ENCODE measurements around the gene H6PD.

The H6PD gene

GRCh38 chr1:9262096-9262986 is 27.8 kb downstream of the H6PD start:
- no peak for DNase-seq

DNA sequence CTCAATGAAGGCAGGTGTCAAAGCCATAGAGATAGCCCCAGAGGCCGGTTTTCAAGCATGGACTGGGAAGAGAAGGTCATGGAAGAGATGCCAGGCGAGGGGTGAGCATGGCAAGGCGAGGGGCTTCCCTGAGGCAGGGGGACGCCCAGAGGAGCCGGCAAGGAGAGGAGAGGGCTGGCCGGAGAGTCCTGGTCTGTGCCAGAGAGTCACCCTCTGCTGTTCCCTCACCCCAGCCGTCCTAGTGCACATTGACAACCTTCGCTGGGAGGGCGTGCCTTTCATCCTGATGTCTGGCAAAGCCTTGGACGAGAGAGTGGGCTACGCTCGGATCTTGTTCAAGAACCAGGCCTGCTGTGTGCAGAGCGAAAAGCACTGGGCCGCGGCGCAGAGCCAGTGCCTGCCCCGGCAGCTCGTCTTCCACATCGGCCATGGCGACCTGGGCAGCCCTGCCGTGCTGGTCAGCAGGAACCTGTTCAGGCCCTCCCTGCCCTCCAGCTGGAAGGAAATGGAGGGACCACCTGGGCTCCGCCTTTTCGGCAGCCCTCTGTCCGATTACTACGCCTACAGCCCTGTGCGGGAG is 28.8 kb downstream of the H6PD start:
- DNase-seq, result no peak

GRCh38 chr1:9263984-9264872 is 29.7 kb downstream of the H6PD start:
- DNase-seq, result no peak

- DNase-seq, result no peak
Observed at GRCh38 chr1:9265037-9265436, 30.5 kb downstream of the H6PD start.

GRCh38 chr1:9265968-9266367 is 31.4 kb downstream of the H6PD start:
- no peak for DNase-seq

GRCh38 chr1:9267352-9267686 is 32.7 kb downstream of the H6PD start:
- DNase-seq, result no peak

- no peak for DNase-seq
Observed at GRCh38 chr1:9267827-9268581, 33.4 kb downstream of the H6PD start.

DNA sequence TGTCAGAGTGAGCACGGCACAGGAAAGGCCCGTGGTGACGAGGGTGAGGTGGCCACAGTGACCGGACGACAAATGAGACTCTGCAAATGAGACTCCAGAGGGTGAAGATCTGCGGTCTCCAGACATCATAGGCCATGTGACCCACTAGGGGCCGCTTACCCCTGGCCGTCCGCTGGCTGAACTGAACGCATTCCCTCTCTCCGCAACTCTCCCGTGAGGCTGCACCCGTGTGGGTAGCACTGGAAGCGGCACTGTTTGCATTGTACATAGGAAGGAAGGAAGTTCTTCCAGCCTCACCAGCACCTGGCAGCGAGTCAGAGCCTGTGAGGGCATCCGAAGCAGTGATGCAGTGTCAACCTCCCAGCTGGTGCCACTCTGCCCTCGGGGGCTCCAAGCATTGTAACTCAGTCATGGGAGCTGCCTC is 34.5 kb downstream of the H6PD start:
- no peak for DNase-seq

DNA sequence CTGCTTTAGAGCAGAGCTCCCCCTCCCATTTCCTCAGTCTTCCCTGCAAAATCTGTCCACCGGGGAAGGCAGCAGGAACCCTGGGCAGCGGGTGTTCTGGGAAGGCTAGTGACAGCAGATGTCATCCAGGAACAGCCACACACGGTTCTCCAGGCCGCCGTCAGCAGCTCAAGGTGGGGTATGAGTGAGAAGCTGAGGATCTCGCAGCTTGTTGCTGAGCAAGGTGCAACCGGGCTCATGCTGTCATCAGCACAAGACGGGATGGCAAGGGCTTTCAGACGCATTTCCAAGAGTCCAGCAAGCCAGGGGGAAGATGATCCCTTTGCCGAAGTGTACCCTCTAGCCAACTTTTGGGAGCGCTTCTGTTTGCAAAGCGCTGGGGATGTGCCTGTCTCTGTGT is 35.1 kb downstream of the H6PD start:
- no peak for DNase-seq

DNA sequence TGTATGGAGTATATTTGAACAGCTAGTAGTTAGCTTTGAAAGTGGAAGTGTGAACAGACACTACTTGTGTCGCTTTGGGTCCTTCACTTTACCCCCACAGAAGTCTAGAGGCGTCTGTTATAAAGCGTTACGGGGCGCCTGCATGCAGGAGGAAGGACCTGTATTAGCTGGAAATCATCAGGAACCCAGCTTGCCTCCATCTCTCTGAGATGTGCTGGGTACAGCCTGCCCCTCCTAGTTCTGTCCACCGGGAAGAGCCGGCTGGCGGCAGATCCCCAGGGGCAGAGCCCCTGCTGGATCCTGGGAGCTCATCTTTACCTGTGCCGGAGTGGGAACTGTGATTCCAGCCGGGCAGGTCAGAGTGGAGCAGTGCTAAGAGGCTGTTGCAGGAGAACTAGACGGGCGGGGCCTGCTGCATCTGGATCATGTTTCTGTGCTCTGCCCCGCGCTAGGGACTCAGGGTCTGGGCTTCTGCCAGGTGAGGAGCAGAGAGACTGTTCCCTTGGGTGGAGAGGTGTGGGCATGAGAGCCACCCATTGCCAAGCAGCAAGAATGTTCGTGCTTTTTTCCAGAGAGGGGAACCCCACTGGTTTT is 35.8 kb downstream of the H6PD start:
- no peak for DNase-seq

DNA sequence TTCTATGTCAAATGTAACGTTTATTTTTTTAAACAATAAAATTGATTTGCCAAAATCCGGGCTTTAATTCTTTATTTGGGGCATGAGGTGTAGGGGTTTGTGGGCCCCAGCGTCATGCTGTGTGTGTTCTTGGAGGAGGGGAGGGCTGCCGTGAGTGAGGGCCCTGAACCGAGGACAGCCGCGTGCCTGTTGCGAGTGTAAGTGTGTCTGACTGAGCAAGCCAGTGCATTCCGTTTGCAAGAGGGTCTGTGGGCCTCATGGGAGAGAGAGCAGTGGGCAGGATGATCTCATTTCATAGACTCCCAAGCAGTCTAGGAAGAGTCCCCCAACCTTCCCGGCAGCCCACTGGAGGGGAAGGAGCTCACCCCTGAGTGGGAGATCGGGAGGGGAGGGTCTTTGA is 36.7 kb downstream of the H6PD start:
- no peak for DNase-seq

DNA sequence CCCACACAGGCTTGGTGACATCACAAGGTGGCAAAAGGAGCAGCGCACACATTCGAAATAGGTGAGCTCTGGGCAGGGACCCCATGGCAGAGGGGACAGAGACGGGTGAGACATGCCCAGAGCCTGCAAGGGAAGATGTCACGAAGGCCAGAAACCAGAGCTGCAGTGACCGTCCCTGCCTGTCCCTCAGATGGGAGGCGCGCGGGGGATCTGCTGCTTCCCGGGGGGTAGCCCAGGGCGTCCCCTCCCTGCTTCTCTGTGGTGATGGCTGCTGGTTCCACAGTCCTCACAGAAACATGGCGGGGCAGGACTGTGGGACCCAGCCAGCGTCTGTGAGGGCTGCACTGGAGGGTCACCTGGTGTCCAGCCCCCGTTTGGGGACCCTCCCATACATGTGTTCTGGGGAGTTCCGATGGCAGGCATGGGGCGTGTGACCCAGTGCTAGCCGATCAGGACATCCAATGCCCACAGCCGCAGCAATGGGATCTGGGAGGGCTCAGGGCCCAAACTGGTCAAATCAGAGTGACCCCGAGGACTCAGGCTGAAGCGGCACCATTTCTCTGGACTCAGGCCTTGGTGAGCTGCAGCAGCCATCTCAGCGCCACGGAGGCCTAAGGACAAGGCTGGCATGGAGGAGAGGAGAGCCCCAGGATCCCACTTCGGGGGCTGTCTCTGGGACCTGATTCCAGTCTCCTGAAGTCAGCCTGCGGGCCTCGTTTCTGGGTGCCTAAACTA is 37.5 kb downstream of the H6PD start:
- no peak for DNase-seq

DNA sequence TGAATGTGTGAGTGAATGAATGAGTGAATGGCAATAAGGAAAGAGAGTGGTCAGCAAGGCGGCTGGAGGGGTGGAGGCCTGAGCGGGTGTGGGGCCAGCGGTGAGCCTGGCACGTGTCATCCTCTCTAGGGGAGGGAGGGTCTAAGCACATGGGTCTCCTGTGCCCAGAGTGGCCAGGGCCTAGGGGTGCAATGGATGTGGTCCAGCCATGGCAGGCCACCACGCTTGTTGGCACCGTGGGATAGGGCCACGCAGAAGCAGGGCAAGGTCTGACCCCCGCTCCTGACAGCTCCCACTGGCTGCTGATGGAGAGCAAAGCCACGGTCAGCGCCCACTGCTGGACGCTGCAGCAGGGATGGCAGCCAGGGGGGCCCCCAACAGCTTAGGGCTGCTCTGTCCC is 38.6 kb downstream of the H6PD start:
- no peak for DNase-seq

DNA sequence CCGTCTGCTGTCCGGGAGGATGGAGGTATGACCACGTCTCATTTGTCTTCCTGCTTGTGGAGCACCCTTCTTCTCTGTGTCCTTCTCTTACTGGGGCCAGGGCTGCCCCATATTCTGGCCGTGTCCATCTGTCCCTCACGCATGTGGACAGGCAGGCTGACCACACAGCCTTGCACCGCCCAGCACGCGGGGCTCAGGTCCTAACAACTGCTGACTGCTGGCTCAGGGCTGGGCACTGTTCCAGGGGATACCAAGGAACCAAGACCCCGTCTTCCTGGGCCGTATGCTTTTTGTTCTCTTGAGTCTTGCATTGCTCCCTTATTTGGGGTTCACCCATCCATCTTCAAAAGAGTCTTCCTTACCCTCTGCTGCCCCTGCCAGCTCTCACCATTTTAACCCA is 40.6 kb downstream of the H6PD start:
- DNase-seq, result no peak

DNA sequence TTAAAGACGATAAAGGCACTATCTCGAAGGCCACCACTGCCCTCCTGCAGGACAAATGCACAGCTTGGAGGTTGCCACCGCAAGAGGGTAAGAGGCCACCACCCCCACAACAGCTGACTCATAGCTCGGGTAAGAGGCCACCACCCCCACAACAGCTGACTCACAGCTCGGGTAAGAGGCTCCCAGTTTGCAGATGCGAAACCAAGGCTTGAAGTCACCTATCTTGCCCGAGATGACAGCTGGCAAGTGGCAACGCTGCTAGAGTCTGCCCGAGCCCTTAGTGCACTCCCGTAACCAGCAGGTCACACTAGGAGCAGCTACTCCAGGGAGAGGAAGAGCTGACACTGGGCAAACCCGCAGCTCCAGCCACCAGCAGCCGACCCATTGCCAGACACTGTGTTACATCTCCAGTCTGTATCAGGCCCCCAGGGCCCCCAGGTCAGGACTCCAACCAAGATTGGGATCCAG is 41.0 kb downstream of the H6PD start:
- peak; percentile 36 for DNase-seq

DNA sequence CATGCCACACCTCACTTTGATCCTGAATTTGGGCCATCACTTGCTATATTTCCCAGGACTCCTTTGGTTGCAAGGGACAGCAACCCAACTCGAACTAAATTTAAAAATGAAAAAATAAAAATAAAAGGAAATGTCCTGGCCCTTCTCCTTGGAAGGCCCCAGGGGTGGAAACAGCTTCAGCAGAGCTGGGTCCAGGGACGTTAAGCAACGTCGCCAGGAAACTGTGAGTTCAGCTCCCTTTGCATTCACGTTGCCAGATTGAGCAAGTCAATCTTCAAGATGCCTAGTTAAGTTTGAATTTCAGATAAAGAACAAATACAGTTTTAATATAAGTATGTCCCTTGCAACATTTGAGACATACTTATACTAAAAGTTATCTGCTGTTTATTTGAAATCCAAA is 43.5 kb downstream of the H6PD start:
- DNase-seq, result no peak

- no peak for DNase-seq
Observed at GRCh38 chr1:9278585-9279153, 44.1 kb downstream of the H6PD start.

DNA sequence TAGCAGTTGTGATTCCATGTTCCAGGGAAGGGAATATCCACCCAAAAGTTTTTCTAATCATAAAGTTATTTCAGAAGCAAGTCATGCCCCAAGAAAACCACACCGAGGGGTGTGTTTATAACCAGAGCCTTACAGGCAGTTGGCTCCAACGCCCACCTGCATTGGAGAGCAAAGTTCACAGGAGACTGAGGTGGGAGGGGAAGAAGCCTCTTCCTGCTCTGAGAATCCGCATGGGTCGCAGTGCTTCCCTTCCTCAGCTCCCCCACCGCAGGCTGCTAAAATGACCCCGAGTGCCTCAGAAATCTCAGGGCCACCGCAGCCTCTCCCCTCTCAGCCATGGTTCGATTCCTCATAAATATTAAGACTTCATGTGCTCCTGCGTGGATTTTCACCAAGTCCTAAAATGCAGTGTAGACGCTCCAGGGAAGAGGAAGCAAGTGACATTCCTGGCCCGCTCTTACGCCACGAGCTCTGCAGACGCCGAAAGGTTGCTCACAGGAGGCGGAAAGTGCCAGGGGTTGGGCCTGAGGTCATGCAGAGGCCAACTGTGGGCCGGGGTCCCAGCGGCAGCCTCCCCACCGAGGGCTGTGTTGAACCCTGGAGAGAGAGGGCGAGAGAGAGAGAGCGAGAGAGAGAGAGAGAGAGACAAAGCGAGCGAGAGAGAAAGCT is 44.7 kb downstream of the H6PD start:
- no peak for DNase-seq

DNA sequence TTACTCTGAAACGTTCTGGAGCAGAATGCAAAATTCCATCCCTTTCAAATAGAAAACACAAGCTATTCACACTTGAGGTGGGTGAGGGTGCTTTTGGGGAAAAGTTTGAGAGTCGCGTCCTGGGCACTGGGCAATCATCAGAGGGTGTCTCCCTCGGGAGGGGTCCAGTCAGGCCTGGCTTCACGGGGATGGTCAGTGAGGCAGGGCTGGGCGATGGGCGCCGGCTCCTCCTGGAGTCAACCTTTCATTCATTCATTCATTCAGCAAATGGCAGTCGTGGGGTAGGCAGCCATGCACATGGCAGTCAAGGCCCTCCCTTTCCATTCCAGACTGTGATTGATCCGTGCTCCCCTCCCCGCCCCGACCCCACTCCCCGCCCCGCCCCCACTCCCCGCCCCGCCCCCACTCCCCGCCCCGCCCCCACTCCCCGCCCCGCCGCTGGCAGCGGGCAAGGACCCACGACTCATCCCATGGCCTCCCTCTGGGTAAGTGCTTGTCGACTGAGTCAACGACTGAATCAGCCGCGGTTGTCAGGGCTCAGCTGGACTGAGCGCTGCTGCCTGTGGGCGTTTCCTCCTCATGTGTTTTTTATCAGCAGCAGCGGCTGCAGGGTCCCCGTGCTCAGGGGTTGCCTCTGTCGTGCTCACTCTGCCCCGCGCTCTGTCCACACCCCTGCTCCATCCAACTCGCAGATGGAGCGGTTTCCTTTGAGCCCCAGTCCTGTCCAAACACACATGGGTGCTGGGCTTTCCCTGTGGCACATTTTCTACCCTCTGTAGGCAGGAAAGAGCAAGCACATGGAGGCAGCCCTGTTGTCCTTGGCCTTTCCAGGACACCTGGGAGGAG is 45.7 kb downstream of the H6PD start:
- no peak for DNase-seq
